Neuronal stem cell (in vitro differentiated cells): Measurements from ENCODE around the gene PRELID3B.

Experiments
- DNase-seq: peaks from one replicate; pipeline ENCODE4 v3.0.0-alpha.2; 2013; ENCODE audit warnings: low spot score
- H2AFZ ChIP-seq: one replicate; pipeline ENCODE4 v1.6.1; 2013; ENCODE audit warnings: mild to moderate bottlenecking, low read length, inconsistent platforms
- H2AK5ac ChIP-seq: 2 replicates; pipeline ENCODE4 v1.6.1; 2013; ENCODE audit warnings: low read depth, mild to moderate bottlenecking, inconsistent platforms, low read length, moderate library complexity, mixed read lengths
- H2BK120ac ChIP-seq: 2 replicates; pipeline ENCODE4 v1.6.1; 2013; ENCODE audit warnings: low read depth, mild to moderate bottlenecking, inconsistent platforms, low read length, moderate library complexity, mixed read lengths
- H2BK12ac ChIP-seq: one replicate; pipeline ENCODE4 v1.6.1; 2013; ENCODE audit warnings: low read length, inconsistent platforms
- H2BK15ac ChIP-seq: 2 replicates; pipeline ENCODE4 v1.6.1; 2013; ENCODE audit warnings: mild to moderate bottlenecking, low read length, inconsistent platforms, mixed read lengths
- H2BK5ac ChIP-seq: one replicate; pipeline ENCODE4 v1.6.1; 2013; ENCODE audit warnings: inconsistent platforms, mild to moderate bottlenecking, low read length, moderate library complexity
- H3K14ac ChIP-seq: one replicate; pipeline ENCODE4 v1.6.1; 2013; ENCODE audit warnings: low read length, inconsistent platforms
- H3K18ac ChIP-seq: 2 replicates; pipeline ENCODE4 v1.6.1; 2013; ENCODE audit warnings: low read length, inconsistent platforms
- H3K23ac ChIP-seq: 2 replicates; pipeline ENCODE4 v1.6.1; 2013; ENCODE audit warnings: low read depth, mild to moderate bottlenecking, mixed read lengths, low read length, inconsistent platforms; ENCODE audit not compliant: poor library complexity
- H3K27ac ChIP-seq: replicated peaks from 3 replicates; pipeline ENCODE4 v1.5.1; 2013; ENCODE audit warnings: low read length, inconsistent platforms
- H3K27me3 ChIP-seq, 3 experiments: 2 replicates each; pipeline ENCODE4 v1.6.1; 2013; ENCODE audit warnings: low read length in 3 of 3, mild to moderate bottlenecking in 2 of 3, inconsistent platforms in 1 of 3, low read depth in 1 of 3, mixed read lengths in 1 of 3, moderate library complexity in 1 of 3; ENCODE audit not compliant: control insufficient read depth in 3 of 3, insufficient read depth in 3 of 3
- H3K36me3 ChIP-seq, 2 donors: replicated peaks in 1 of 2; 2 replicates each; pipeline ENCODE4 v1.6.1; 2013; ENCODE audit warnings: low read length in 2 of 2; ENCODE audit not compliant: control insufficient read depth in 2 of 2, insufficient read depth in 2 of 2
- H3K4ac ChIP-seq: 2 replicates; pipeline ENCODE4 v1.6.1; 2013; ENCODE audit warnings: inconsistent platforms, mild to moderate bottlenecking, low read length, moderate library complexity
- H3K4me1 ChIP-seq, 2 donors: 1 replicate in 1 of 2; 2 replicates in 1 of 2; pipeline ENCODE4 v1.6.1; 2013; ENCODE audit warnings: low read length in 2 of 2, low read depth in 1 of 2; ENCODE audit not compliant: control insufficient read depth in 2 of 2, insufficient read depth in 1 of 2
- H3K4me2 ChIP-seq: one replicate; pipeline ENCODE4 v1.6.1; 2013; ENCODE audit warnings: mild to moderate bottlenecking, low read length, inconsistent platforms; ENCODE audit not compliant: insufficient read depth, poor library complexity, severe bottlenecking
- H3K4me3 ChIP-seq, 2 donors: 2 replicates each; pipeline ENCODE4 v1.5.1; 2013; ENCODE audit warnings: low read length in 2 of 2, mild to moderate bottlenecking in 2 of 2, inconsistent platforms in 1 of 2, moderate library complexity in 1 of 2
- H3K79me1 ChIP-seq: one replicate; pipeline ENCODE4 v1.6.1; 2013; ENCODE audit warnings: low read depth, mild to moderate bottlenecking, inconsistent platforms, low read length, moderate library complexity
- H3K9ac ChIP-seq: one replicate; pipeline ENCODE4 v1.6.1; 2013; ENCODE audit warnings: mild to moderate bottlenecking, low read depth, low read length, inconsistent platforms; ENCODE audit not compliant: poor library complexity
- H3K9me3 ChIP-seq, 2 donors: replicated peaks in 1 of 2; 2 replicates each; pipeline versions ENCODE3 to v1.6.1; 2013; ENCODE audit warnings: low read length in 2 of 2, mild to moderate bottlenecking in 2 of 2, inconsistent platforms in 1 of 2, low read depth in 1 of 2, mixed read lengths in 1 of 2, moderate library complexity in 1 of 2; ENCODE audit not compliant: control insufficient read depth in 2 of 2, insufficient read depth in 1 of 2
- H4K8ac ChIP-seq: one replicate; pipeline ENCODE4 v1.6.1; 2013; ENCODE audit warnings: low read depth, mild to moderate bottlenecking, inconsistent platforms, low read length, moderate library complexity
- H4K91ac ChIP-seq: one replicate; pipeline ENCODE4 v1.6.1; 2013; ENCODE audit warnings: low read length, low read depth, mild to moderate bottlenecking, inconsistent platforms; ENCODE audit not compliant: poor library complexity
- WGBS, 2 donors: extraction: QIAGEN DNeasy Blood & Tissue Kit; methylation state at CpG; one replicate each; pipeline ENCODE4 v1.1.7; 2013; ENCODE audit warnings: missing lambda C conversion rate in 2 of 2, mixed read lengths in 1 of 2; ENCODE audit not compliant: insufficient read length in 2 of 2, insufficient replicate concordance in 1 of 2; ENCODE audit errors: extremely low coverage in 2 of 2; 5-methylcytosine and 5-hydroxymethylcytosine counted together

PRELID3B gene

GRCh38 chr20:59044796-59045195 lies 2.2 kb upstream of the PRELID3B start:
- WGBS, 2 donors: no CpG with 5 or more reads among the region's 3 CpGs
- H3K27ac ChIP-seq: no peak overlapping the region

GRCh38 chr20:59044295-59044694 lies 1.7 kb upstream of the PRELID3B start:
- Histone ChIP-seq H4K91ac (no peak overlapping the region), H3K4ac (no peak overlapping the region), H3K36me3 (peaks cover 0 to 8% of the 10 kb centered on the region in 2 donors), H3K27me3 (no peaks in the 10 kb centered on the region), H4K8ac (no peak overlapping the region), H2AK5ac (no peak overlapping the region), H3K4me3 (no peak overlapping the region), H3K23ac (no peak overlapping the region), H3K9ac (no peak overlapping the region), H2BK5ac (no peak overlapping the region), H2BK15ac (no peak overlapping the region), H2BK120ac (no peak overlapping the region), H3K27ac (no peak overlapping the region), H3K14ac (no peak overlapping the region), H3K79me1 (peaks cover 5% of the 10 kb centered on the region), H3K9me3 (peaks cover 0 to 16% of the 10 kb centered on the region in 2 donors), H2AFZ (no peak overlapping the region), H3K18ac (no peak overlapping the region), H3K4me1 (peaks cover 3 to 4% of the 10 kb centered on the region in 2 donors), H2BK12ac (no peak overlapping the region), H3K4me2 (no peak overlapping the region)
- no CpG with 5 or more reads among the region's 3 CpGs for whole genome bisulfite sequencing, 2 donors
- DNase-seq: no peak

More at GRCh38 chr20:59044796-59045195, 2.2 kb upstream of the PRELID3B start:
- H3K23ac ChIP-seq: no peak overlapping the region
- no peak overlapping the region for H3K4ac ChIP-seq
- no peaks in the 10 kb centered on the region for H3K27me3 ChIP-seq
- no peak overlapping the region for H3K4me3 ChIP-seq
- H2BK5ac ChIP-seq: no peak overlapping the region
- no peak overlapping the region for H3K4me2 ChIP-seq
- H3K79me1 ChIP-seq: peaks cover 5% of the 10 kb centered on the region
- H2AFZ ChIP-seq: no peak overlapping the region
- H4K8ac ChIP-seq: no peak overlapping the region
- no peak overlapping the region for H3K9ac ChIP-seq
- no peak for DNase-seq
- peaks cover 0 to 16% of the 10 kb centered on the region in 2 donors for H3K9me3 ChIP-seq
- no peak overlapping the region for H2BK12ac ChIP-seq
- H2BK15ac ChIP-seq: no peak overlapping the region
- no peak overlapping the region for H2AK5ac ChIP-seq
- H3K18ac ChIP-seq: no peak overlapping the region
- H3K14ac ChIP-seq: no peak overlapping the region
- H3K36me3 ChIP-seq: peaks cover 0 to 8% of the 10 kb centered on the region in 2 donors
- no peak overlapping the region for H2BK120ac ChIP-seq
- no peak overlapping the region for H4K91ac ChIP-seq
- H3K4me1 ChIP-seq: peaks cover 3 to 4% of the 10 kb centered on the region in 2 donors

- Histone ChIP-seq H4K8ac (no peak overlapping the region), H3K27ac (no peak overlapping the region), H3K9ac (no peak overlapping the region), H2AFZ (no peak overlapping the region), H3K4me3 (no peak overlapping the region), H3K18ac (no peak overlapping the region), H2BK12ac (no peak overlapping the region), H3K4me1 (peaks cover 3 to 4% of the 10 kb centered on the region in 2 donors), H3K4me2 (no peak overlapping the region), H3K9me3 (peaks cover 0 to 16% of the 10 kb centered on the region in 2 donors), H4K91ac (no peak overlapping the region), H3K14ac (no peak overlapping the region), H2BK15ac (no peak overlapping the region), H3K4ac (no peak overlapping the region), H3K27me3 (no peaks in the 10 kb centered on the region), H3K23ac (no peak overlapping the region), H2BK120ac (no peak overlapping the region), H3K79me1 (peaks cover 5% of the 10 kb centered on the region), H3K36me3 (peaks cover 0 to 8% of the 10 kb centered on the region in 2 donors), H2BK5ac (no peak overlapping the region), H2AK5ac (no peak overlapping the region)
- no peak for DNase-seq
- no CpG with 5 or more reads among the region's 3 CpGs for WGBS, 2 donors
These were observed 1.1 kb upstream of the PRELID3B start for GRCh38 chr20:59043698-59044097.

- Histone ChIP-seq H4K91ac (no peak overlapping the region), H3K4me2 (peak overlapping the region; percentile 60), H2AFZ (peak overlapping the region; percentile 96), H4K8ac (peak overlapping the region; percentile 85), H3K27me3 (no peaks in the 10 kb centered on the region), H3K4me1 (peaks cover 3 to 9% of the 10 kb centered on the region in 2 donors), H3K14ac (no peak overlapping the region), H2BK120ac (no peak overlapping the region), H2BK5ac (no peak overlapping the region), H3K79me1 (peaks cover 5% of the 10 kb centered on the region), H3K4ac (no peak overlapping the region), H3K4me3 (peak overlapping the region; percentile 69 to 85), H3K9ac (no peak overlapping the region), H3K9me3 (peaks cover 0 to 16% of the 10 kb centered on the region in 2 donors), H2AK5ac (peak overlapping the region; percentile 58), H2BK15ac (peak overlapping the region; percentile 45), H2BK12ac (no peak overlapping the region), H3K23ac (peak overlapping the region; percentile 83), H3K36me3 (peaks cover 0 to 11% of the 10 kb centered on the region in 2 donors), H3K18ac (peak overlapping the region; percentile 69), H3K27ac (no peak overlapping the region)
- no CpG with 5 or more reads among the region's 66 CpGs for WGBS, 2 donors
- DNase-seq: peak; percentile 84
These were observed 428 bp upstream of the PRELID3B start for GRCh38 chr20:59042796-59043631.
